HG02642 (cell line): ENCODE results near the gene TMEM92.

Experiments used
- ATAC-seq: cut with Tn5 transposase; IDR thresholded peaks from one replicate; pipeline ENCODE4 v1.9.1; 2021; ENCODE audit warnings: mild to moderate bottlenecking; ENCODE audit not compliant: unreplicated experiment, poor library complexity

The TMEM92 gene

DNA sequence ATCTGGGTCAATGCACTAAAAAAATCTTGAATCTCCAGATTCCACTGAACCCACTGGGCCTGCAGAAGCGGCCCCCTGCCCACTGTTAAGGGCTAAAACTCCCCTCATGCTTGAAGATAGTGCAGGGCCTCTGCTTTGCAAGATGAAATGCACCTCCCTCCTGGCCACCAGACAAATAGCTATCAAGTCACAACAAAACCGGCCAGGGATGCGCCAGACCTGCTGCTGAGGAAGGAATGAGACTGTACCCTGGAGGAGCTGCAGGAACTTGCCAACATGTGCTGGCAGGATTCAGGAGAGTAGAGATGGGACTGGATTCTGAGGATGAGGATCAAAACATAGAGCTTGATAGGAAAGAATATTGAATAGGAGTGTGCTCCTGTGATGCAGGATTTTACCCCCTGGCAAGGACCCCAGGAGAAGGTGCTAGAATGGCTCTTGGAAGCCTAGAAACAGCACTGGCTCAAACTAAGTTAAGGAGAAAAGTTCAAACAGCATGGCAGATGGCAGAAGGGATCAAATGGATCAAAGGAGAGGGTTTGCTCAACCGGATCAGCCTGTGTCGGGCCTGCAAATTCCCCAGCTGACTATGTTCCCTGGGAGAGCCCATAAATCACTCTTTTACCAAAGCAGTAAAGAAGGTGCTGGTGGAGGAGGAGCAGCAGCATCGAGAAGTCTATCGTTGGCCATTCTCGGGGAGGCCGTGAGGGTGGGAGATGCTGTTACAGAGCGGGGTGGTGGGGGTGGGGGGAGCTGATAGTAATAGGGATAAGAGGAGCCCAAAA lies 44.4 kb downstream of the TMEM92 start:
- no peak for ATAC-seq

DNA sequence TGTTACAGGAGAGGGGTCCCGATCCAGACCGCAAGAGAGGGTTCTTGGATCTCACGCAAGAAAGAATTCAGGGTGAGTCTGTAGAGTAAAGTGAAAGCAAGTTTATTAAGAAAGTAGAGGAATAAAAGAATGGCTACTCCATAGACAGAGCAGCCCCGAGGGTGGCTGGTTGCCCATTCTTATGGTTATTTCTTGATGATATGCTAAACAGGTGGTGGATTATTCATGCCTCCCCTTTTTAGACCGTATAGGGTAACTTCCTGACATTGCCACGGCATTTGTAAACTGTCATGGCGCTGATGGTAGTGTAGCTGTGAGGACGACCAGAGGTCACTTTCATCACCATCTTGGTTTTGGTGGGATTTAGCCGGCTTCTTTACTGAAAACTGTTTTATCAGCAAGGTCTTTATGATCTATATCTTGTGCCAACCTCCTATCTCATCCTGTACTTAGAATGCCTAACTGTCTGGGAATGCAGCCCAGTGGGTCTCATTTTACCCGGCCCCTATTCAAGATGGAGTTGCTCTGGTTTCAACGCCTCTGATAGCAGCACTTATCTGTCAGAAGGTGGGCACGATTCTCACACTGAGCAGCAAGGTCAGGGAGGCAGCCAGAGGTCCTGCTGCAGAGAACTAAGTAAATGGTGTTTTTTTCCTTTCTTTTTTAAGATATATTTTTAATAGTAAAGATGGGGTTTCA lies 45.2 kb downstream of the TMEM92 start:
- ATAC-seq: no peak

DNA sequence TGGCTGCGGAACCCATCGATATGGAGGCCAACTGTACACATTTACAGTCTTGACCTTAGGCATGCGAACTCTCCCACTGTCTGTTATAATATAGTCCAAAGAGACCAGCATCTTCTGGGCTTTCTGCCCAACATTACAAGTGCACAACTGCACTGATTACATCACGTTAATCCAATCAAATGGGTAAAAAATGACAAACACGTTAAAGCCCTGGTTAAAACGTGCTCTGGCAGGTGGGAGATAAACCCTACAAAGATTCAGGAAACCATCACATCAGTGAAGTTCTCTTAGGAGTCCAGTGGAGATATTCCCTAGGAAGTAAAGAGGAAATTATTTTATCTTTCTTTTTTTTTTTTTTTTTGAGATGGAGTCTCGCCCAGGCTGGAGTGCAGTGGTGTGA lies 48.0 kb downstream of the TMEM92 start:
- no peak for ATAC-seq

DNA sequence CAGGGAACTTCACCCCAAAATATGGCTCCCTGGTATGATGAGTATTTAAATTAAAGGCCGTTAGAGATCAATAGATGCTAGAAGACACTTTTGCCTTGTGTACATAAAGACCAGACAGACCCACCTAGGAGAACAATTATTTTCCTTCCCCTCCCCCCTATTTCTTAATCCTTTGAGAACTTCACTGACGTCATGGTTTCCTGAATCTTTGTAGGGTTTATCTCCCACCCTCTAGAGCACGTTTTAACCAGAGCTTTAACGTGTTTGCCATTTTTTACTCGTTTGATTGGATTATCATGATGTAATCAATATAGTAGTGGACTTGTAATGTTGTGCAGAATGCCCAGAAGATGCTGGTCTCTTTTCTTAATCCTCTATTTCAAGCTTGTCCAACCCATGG lies 48.8 kb downstream of the TMEM92 start:
- no peak for ATAC-seq

DNA sequence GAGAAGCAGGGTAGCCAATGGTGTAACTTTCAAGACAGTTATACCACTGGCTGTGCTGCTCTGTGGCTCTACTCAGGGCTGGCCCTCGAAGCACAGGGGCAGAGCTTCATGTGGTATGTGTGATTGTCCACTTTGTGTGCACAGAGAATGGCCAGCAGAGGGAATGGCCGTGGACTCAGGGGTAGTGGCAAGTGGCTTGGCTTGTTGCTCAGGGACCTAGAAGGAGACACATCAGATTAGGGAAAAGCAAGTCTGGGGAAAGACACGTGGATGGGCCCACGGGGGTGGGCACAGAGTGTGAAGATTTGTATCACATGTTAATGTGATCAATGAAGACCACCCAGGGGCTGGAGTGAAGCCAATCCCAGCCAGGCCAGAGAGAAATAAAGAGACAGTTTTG lies 51.6 kb downstream of the TMEM92 start:
- ATAC-seq: no peak

DNA sequence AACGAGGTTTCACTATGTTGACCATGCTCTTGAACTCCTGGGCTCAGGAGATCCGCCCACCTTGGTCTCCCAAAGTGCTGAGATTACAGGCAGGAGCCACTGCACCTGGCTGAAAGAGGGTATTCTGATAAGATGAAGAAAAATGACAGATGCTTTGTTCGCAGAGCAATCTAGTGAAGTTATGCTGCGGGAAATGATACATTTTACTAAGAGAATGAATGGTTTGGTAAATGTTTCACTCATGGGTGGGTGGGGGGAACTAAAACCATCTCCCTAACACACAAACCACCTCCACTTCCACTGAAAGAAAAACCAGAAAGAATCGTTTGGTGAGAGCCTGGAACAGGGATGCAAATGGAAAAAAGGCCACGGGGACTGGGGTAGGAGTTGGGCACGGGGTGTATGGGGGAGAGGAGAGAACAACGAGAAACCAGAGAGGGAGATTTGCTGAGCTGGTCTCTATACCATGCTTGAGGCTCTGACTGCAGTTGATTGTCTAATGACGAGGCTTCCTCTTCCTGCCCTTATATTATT lies 52.6 kb downstream of the TMEM92 start:
- no peak for ATAC-seq

DNA sequence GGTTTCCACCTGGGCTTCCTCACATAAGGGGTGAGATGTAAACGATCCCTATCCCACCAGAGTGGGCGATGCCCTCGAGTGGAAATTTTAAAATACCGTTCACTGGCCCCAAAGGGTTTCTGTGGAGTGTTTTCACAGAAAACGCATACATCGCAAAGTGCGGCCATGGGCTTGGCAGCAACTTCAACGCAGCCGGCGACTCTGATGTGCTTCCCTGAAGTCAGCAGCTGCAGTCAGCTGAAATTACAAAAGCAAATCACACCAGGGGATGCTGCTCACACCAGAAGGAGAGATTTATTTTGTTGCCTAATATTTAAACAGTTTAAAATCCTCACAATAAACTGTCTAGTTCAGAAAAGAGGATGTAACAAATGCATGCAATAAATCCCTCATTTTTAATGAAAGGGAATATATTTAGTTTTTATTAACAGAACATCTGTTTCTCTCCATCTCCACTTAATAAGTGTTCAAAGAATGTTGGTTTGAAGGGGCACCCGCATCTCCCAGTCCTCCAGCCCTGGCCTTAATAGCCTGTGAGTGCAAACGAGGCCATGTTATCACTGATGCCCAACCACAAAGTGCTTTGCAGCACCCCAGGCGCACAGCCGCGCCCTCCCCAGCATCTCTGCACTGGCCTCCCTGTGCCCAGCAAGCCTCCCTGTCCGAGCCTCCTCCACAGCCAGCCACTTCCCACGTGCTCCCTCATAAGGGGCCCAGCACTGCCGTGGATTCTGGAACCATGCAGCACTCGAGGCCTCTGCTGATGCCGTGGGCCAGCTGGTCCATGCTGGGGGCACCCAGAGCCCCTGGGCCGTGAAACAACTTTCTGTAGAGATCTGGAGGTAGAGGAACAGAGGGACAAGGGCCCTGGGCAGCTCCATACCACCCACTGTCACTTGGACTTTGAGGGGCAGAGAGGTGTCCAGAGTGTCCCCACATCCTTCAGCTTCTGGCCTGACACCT lies 54.4 kb downstream of the TMEM92 start:
- ATAC-seq: no peak

DNA sequence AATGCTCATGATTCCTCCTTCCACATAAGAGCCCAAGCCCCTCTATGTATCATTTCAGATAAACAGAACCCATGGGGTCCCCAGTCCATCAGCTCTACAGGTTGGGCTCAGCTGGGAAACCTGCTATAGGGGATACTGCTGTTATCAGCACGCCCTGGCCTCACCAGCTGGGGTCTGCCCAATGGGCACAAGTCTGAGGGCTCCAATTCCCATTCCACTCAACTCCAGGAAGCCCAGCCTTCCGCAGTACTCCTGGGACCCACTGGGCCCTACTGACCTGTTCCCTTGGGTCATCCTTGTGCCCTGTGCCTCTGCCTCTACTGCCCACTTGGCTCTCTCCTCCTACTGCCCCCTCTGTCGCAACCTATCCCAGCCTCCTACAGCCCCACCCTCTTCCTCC lies 55.5 kb downstream of the TMEM92 start:
- no peak for ATAC-seq

DNA sequence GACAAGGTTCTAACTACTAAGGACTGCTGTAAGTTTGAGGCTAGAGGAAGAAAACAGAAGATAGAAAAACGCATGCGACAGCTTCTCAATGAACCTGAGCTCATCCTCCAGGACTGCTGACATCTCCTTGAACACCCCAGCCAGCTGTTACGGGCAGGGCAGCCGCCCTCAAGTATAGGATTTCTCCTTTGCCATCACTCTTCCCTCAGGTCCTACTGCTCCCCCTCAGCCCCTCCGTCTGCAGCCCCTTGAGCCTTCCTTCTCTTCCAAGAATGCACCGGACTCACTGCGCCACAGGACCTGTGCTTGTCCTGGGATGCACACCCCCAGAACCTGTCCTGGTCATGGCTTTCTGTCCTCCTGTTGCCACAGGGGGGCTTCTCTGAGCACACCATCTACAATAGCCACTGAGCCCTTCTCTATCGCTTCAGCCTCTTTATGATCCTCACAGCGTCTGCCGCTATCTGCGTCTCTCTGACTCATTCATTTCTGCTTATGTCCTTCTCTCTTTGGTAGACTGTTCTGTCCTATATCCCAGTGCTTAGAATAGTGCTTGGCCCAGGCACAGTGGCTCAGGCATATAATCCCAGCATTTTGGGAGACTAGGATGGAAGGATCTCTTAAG lies 56.0 kb downstream of the TMEM92 start:
- ATAC-seq: no peak
